Measurements from ENCODE around the gene SPSB4.
A peak's percentile ranks its signal among the peaks of the same experiment; 100 is the strongest.

Gene SPSB4

GRCh38 chr3:141150931-141151330, 99.8 kb downstream of the SPSB4 start:
- no peak for DNase-seq (ENCODE audit: low spot score)

GRCh38 chr3:141151439-141151838, 100.3 kb downstream of the SPSB4 start:
- DNase-seq (ENCODE audit: low spot score), result no peak

- DNase-seq (ENCODE audit: low spot score), result no peak
Observed at GRCh38 chr3:141152130-141152529, 101.0 kb downstream of the SPSB4 start.

GRCh38 chr3:141152801-141153678, 101.9 kb downstream of the SPSB4 start:
- DNase-seq (ENCODE audit: low spot score), result no peak

- DNase-seq (ENCODE audit: low spot score), result no peak
Observed at GRCh38 chr3:141153679-141153966, 102.5 kb downstream of the SPSB4 start.

- no peak for DNase-seq (ENCODE audit: low spot score)
Observed at GRCh38 chr3:141164852-141165251, 113.7 kb downstream of the SPSB4 start.

GRCh38 chr3:141167681-141168080, 116.5 kb downstream of the SPSB4 start:
- DNase-seq (ENCODE audit: low spot score), result no peak

GRCh38 chr3:141170678-141171295, 119.6 kb downstream of the SPSB4 start:
- DNase-seq (ENCODE audit: low spot score), result no peak

GRCh38 chr3:141174674-141175073, 123.5 kb downstream of the SPSB4 start:
- DNase-seq (ENCODE audit: low spot score), result no peak

GRCh38 chr3:141176775-141177174, 125.6 kb downstream of the SPSB4 start:
- no peak for DNase-seq (ENCODE audit: low spot score)

- DNase-seq (ENCODE audit: low spot score), result no peak
Observed at GRCh38 chr3:141178026-141178425, 126.9 kb downstream of the SPSB4 start.

GRCh38 chr3:141178551-141178950, 127.4 kb downstream of the SPSB4 start:
- no peak for DNase-seq (ENCODE audit: low spot score)

GRCh38 chr3:141179983-141180382, 128.8 kb downstream of the SPSB4 start:
- no peak for DNase-seq (ENCODE audit: low spot score)

GRCh38 chr3:141181196-141181595, 130.0 kb downstream of the SPSB4 start:
- no peak for DNase-seq (ENCODE audit: low spot score)

- no peak for DNase-seq (ENCODE audit: low spot score)
Observed at GRCh38 chr3:141181819-141182218, 130.7 kb downstream of the SPSB4 start.

GRCh38 chr3:141183606-141184005, 132.5 kb downstream of the SPSB4 start:
- DNase-seq (ENCODE audit: low spot score), result no peak

GRCh38 chr3:141184430-141184829, 133.3 kb downstream of the SPSB4 start:
- no peak for DNase-seq (ENCODE audit: low spot score)

GRCh38 chr3:141191097-141191749, 140.1 kb downstream of the SPSB4 start:
- DNase-seq (ENCODE audit: low spot score), result no peak

- peak; percentile 93 for DNase-seq (ENCODE audit: low spot score)
Observed at GRCh38 chr3:141192345-141192744, 141.2 kb downstream of the SPSB4 start.

GRCh38 chr3:141193066-141193830, 142.1 kb downstream of the SPSB4 start:
- DNase-seq (ENCODE audit: low spot score), result no peak

Measured in SK-N-DZ (cell line).